Epithelial cell of esophagus (primary cell): ENCODE data around the gene AGAP3.

Experiments
- DNase-seq: peaks from one replicate; pipeline ENCODE4 v3.0.0; 2010; ENCODE audit warnings: low read depth
- H3K4me3 ChIP-seq: 2 replicates; pipeline ENCODE4 v1.5.1; 2011; ENCODE audit warnings: mild to moderate bottlenecking, low read length, control low read depth
- CTCF ChIP-seq: IDR thresholded peaks from 2 replicates; pipeline ENCODE4 v1.5.1; 2011; ENCODE audit warnings: low read depth, mild to moderate bottlenecking, low read length, control low read depth, inconsistent platforms; ENCODE audit not compliant: insufficient read depth; ENCODE audit errors: missing control alignments

AGAP3 gene

GRCh38 chr7:151099486-151100211 is 13.4 kb downstream of the AGAP3 start:
- H3K4me3 ChIP-seq = no peak overlapping the region
- no peak for DNase-seq
- no peak for TF ChIP-seq CTCF

GRCh38 chr7:151100921-151101320 is 14.6 kb downstream of the AGAP3 start:
- no peak for DNase-seq
- no peak overlapping the region for H3K4me3 ChIP-seq
- TF ChIP-seq CTCF = no peak

GRCh38 chr7:151101621-151102396 is 15.5 kb downstream of the AGAP3 start:
- H3K4me3 ChIP-seq = no peak overlapping the region
- no peak for TF ChIP-seq CTCF
- no peak for DNase-seq

- DNase-seq = no peak
- no peak overlapping the region for H3K4me3 ChIP-seq
- no peak for TF ChIP-seq CTCF
These were observed 16.7 kb downstream of the AGAP3 start for GRCh38 chr7:151102991-151103390.

GRCh38 chr7:151103973-151104372 is 17.7 kb downstream of the AGAP3 start:
- TF ChIP-seq CTCF = no peak
- DNase-seq = no peak
- H3K4me3 ChIP-seq = no peak overlapping the region

- TF ChIP-seq CTCF = no peak
These were observed 18.3 kb downstream of the AGAP3 start for GRCh38 chr7:151104411-151105235.

More at GRCh38 chr7:151104411-151105235, 18.3 kb downstream of the AGAP3 start:
- no peak for DNase-seq
- no peak overlapping the region for H3K4me3 ChIP-seq
